ENCODE results near the gene OR8K1. TPM values are rescaled to one million over a fixed set of nuclear protein-coding genes. Genes with fewer than 3 reads are reported as not detected.

OR8K1 gene
- total and polyA plus RNA-seq, 9 of the 15 experiments (the other 6 are each of a cell fraction or from before 2014, with no cell fraction given), result not detected

DNA sequence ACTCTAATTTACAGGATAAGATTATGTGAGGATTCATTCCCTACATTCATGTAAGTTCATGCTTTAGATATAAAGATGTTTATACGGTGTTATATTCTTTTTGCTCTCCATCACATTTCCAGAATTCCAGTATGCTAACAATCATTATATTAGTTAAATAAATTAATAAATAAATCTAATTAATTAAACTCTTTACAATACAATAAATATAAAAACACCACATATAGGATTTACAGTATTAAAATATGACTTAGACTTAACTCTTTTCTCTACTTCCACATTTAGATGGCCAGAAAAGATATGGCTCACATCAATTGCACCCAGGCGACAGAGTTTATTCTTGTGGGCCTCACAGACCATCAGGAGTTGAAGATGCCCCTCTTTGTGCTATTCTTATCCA, 29.5 kb downstream of the OR8K1 start, which contains the start of gene OR8U1:
Gene OR8U1 (plus strand): TSS at position 301 of the 400 bp plus-strand sequence. CDS start 0 bp downstream, at position 301.
- ATAC-seq (no peak), DNase-seq (ENCODE audit: extremely low read depth in 1 of 4, low spot score in 3 of 4) (no peak), FAIRE-seq (no peak)
- Histone ChIP-seq H3K27me3 (ENCODE audit: control insufficient read depth in 2 of 2, insufficient read depth in 2 of 2, low read length in 2 of 2) (no peaks in the 10 kb centered on the region), H3K27ac (ENCODE audit: extremely low read depth, low read depth, low read length) (no peak within 1 kb of the TSS), H3K79me2 (ENCODE audit: control insufficient read depth, insufficient read depth, low read length) (no peaks in the 10 kb centered on the region), H3K9me3 (replicated peaks; ENCODE audit: control insufficient read depth, insufficient read depth, low read depth, low read length) (0 out of 2 replicates have a peak, but pooled peaks cover 3% of the 10 kb centered on the region), H3K4me2 (ENCODE audit: insufficient read depth, low read length) (no peak within 1 kb of the TSS), H3K9ac (ENCODE audit: insufficient read depth in 1 of 2, low read depth in 2 of 2, low read length in 2 of 2) (no peak within 1 kb of the TSS), H3K4me3 (no peak within 1 kb of the TSS), H3K9me1 (ENCODE audit: control insufficient read depth, insufficient read depth, low read length) (no peaks in the 10 kb centered on the region), H3K36me3 (ENCODE audit: control insufficient read depth, insufficient read depth, low read length) (no peaks in the 10 kb centered on the region), H4K20me1 (replicated peaks; ENCODE audit: control insufficient read depth, insufficient read depth, low read length) (no peaks in the 10 kb centered on the region), H3K4me1 (replicated peaks in 1 of 2; ENCODE audit: control insufficient read depth in 2 of 2, insufficient read depth in 2 of 2, low read length in 2 of 2) (no peaks in the 10 kb centered on the region), H2AFZ (ENCODE audit: low read depth, low read length) (no peak within 1 kb of the TSS)
- in situ Hi-C loops (cut with MboI), result no loop called here
- CTCF ChIA-PET (ENCODE audit: low intra/inter-chr PET ratio), result no interaction called here
- POLR2A ChIA-PET, result no interaction called here
- TF ChIP-seq, protein P1, sequence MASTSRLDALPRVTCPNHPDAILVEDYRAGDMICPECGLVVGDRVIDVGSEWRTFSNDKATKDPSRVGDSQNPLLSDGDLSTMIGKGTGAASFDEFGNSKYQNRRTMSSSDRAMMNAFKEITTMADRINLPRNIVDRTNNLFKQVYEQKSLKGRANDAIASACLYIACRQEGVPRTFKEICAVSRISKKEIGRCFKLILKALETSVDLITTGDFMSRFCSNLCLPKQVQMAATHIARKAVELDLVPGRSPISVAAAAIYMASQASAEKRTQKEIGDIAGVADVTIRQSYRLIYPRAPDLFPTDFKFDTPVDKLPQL (IDR thresholded peaks at IDR 0.05; ENCODE audit: extremely low read depth, insufficient read length), result no peak
- TF ChIP-seq NELFE (IDR thresholded peaks at IDR 0.05; ENCODE audit: insufficient read depth, insufficient read length), result no peak
- TF ChIP-seq FOXA1 (IDR thresholded peaks at IDR 0.05; ENCODE audit: borderline replicate concordance), result no peak
- TF ChIP-seq RAD51 (IDR thresholded peaks at IDR 0.05; ENCODE audit: borderline replicate concordance, low read depth), result no peak
- TF ChIP-seq, protein P2, sequence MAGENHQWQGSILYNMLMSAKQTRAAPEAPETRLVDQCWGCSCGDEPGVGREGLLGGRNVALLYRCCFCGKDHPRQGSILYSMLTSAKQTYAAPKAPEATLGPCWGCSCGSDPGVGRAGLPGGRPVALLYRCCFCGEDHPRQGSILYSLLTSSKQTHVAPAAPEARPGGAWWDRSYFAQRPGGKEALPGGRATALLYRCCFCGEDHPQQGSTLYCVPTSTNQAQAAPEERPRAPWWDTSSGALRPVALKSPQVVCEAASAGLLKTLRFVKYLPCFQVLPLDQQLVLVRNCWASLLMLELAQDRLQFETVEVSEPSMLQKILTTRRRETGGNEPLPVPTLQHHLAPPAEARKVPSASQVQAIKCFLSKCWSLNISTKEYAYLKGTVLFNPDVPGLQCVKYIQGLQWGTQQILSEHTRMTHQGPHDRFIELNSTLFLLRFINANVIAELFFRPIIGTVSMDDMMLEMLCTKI (IDR thresholded peaks at IDR 0.05; ENCODE audit: partially characterized antibody), result no peak
- no peak for TF ChIP-seq STAT5B (CRISPR knock-in tag; IDR thresholded peaks at IDR 0.05)
- TF ChIP-seq ZNF589 (CRISPR knock-in tag; IDR thresholded peaks at IDR 0.05; ENCODE audit: low read depth), result no peak
- TF ChIP-seq ZNF316 (IDR thresholded peaks at IDR 0.05), result no peak
- no peak for TF ChIP-seq SNRNP70 (optimal IDR thresholded peaks at IDR 0.05; ENCODE audit: low read depth, low read length)
- no peak for TF ChIP-seq ELF4 (CRISPR knock-in tag; IDR thresholded peaks at IDR 0.05)
- no peak for TF ChIP-seq GATAD2B (IDR thresholded peaks at IDR 0.05; ENCODE audit: borderline replicate concordance)
- BruUV-seq (replicated peaks), result no TSS peak
- WGBS (ENCODE audit: insufficient coverage, low coverage, missing lambda C conversion rate), result 3% methylated on average over 2 of the region's 2 CpGs
- intact Hi-C loops (cut with micrococcal nuclease), result no loop called here

All from K562 (cell line).